Kidney epithelial cell (primary cell): ENCODE data around the gene BMP6. TPM values are rescaled to one million over a fixed set of nuclear protein-coding genes. Genes with fewer than 3 reads are reported as not detected.

Source experiments
- DNase-seq: peaks from one replicate; pipeline ENCODE4 v3.0.0-alpha.2; 2010; ENCODE audit warnings: low read depth
- H3K27me3 ChIP-seq: 2 replicates; pipeline ENCODE4 v1.6.0; 2011; ENCODE audit warnings: low read length; ENCODE audit not compliant: control insufficient read depth, insufficient read depth
- H3K36me3 ChIP-seq: 2 replicates; pipeline ENCODE4 v1.5.1; 2011; ENCODE audit warnings: low read length; ENCODE audit not compliant: control insufficient read depth, insufficient read depth
- H3K4me3 ChIP-seq: 2 replicates; pipeline ENCODE4 v1.5.1; 2011; ENCODE audit warnings: low read depth, mild to moderate bottlenecking, control low read depth, low read length
- CTCF ChIP-seq: IDR thresholded peaks from 2 replicates; pipeline ENCODE4 v1.5.1; 2011; ENCODE audit warnings: mild to moderate bottlenecking, moderate library complexity, low read length, control low read depth, inconsistent platforms; ENCODE audit not compliant: insufficient read depth, poor library complexity, severe bottlenecking
- total RNA-seq: library from RNA; depleted of rRNA; stranded (reverse); fragments of >200 nt; gene quantifications from 2 replicates; pipeline ENCODE4 v1.2.3, GENCODE V29; 2015

Gene BMP6
- total RNA-seq, 1 donor from 2014 or later, result 1.1 TPM

DNA sequence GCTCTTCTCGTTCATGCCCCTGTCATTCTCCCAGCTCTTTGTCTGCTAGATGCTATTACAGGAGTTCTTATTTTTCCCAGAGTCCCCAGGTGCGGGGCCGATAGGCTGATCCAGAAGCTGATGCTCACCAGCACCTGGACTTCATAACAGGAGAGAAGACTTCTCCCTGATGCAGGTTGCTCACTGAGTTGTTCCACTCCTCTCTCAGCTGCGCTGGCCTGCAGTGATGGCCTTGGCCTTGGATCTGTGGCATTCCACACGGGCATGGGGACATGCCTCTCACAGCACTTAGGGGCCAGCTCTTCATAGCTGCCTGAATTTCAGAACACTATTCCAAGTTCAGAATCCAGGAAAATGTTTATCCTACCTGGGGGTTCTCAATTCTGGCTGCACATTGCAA, 191.8 kb downstream of the BMP6 start:
- peaks cover 10% of the 10 kb centered on the region for H3K27me3 ChIP-seq
- DNase-seq, result no peak

DNA sequence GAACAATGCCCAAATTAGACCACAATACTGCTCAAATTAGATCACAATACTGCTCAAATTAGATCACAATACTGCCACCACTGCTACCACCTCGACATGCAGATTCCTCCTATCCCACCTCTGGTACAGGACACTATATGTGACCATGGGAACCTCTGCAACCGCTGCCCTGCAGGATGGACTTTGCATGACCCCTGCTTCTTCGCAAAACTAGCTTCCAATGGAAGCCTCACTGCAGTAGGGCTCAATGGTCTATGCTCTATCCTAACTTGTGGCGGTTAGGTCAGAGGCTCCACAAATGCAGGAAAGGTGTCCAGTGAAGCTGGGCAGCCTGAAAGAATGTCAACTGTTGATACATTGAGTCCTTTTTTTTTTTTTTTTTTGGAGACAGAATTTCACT, 192.5 kb downstream of the BMP6 start:
- DNase-seq, result no peak
- H3K4me3 ChIP-seq, result no peak overlapping the region
- H3K27me3 ChIP-seq, result peaks cover 4% of the 10 kb centered on the region
- no peak for TF ChIP-seq CTCF
- H3K36me3 ChIP-seq, result no peaks in the 10 kb centered on the region

More for the DNA sequence above, 191.8 kb downstream of the BMP6 start:
- TF ChIP-seq CTCF, result no peak
- H3K36me3 ChIP-seq, result no peaks in the 10 kb centered on the region
- no peak overlapping the region for H3K4me3 ChIP-seq

DNA sequence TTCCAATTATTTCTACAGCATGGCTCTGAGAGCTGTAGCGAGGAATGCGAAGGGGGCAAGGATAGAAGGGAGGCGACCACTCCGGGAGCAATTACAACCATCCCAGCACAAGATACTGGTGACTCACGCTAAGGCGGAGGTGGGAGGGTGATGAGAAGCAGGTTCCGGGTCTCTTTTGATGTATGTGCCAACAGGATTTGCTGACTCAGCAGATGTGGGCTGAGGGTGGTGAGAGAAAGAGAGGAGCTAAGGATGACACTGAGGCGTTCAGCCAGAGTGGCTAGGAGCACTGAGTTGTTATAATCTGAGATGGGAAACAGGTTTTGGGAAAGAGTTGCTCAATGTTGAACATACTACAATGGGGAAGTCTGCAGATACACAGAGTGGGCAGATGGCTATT, 194.0 kb downstream of the BMP6 start:
- TF ChIP-seq CTCF, result no peak
- Histone ChIP-seq H3K36me3 (no peaks in the 10 kb centered on the region), H3K27me3 (no peaks in the 10 kb centered on the region), H3K4me3 (no peak overlapping the region)
- DNase-seq, result peak; percentile 76

DNA sequence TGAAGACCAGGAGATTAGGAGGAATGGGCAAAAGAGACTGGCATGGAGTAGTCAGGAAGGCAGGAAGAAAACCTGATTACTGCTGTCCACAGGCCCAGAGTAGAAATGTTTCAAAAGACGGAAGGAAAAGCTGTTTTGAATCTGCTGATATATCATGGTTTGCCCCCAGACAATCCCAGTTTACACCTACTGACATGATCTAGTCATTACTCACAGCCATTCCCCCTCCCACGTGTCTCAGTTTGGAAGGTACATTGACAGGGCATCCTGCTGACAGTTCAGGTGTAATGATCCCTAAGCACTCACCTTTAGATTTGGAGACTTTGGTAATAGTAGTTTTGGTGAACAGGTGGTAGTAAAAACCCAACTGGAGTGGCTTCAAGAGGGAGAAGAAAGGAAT, 194.5 kb downstream of the BMP6 start:
- Histone ChIP-seq H3K36me3 (no peaks in the 10 kb centered on the region), H3K27me3 (no peaks in the 10 kb centered on the region), H3K4me3 (no peak overlapping the region)
- no peak for DNase-seq
- TF ChIP-seq CTCF, result no peak

DNA sequence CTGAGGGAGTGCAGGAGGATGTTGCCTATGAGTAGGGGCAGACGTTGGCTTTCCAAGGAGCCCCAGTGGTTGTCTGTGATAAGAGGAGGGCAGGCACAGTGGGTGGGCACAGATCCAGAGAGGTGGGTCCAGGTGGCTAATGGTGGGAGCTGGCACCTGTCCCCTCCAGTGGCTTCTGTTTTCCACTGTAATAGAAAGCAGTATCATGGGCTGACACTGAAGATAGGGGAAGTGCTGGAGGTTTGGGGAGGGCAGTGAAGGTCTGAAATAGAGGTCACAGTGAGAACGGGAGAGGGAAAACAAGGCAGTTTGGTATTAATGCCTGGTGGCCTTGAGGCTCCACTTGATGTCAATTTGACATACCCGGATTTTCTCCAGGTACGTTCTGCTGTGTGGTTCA, 195.1 kb downstream of the BMP6 start:
- Histone ChIP-seq H3K36me3 (no peaks in the 10 kb centered on the region), H3K4me3 (no peak overlapping the region), H3K27me3 (no peaks in the 10 kb centered on the region)
- DNase-seq, result no peak
- TF ChIP-seq CTCF, result no peak

GRCh38 chr6:7921632-7922092, 195.8 kb downstream of the BMP6 start:
- Histone ChIP-seq H3K36me3 (no peaks in the 10 kb centered on the region), H3K27me3 (no peaks in the 10 kb centered on the region), H3K4me3 (no peak overlapping the region)
- DNase-seq, result no peak
- no peak for TF ChIP-seq CTCF
